GM18519 (cell line): ENCODE results near the gene FAM50A.

Experiments
- ATAC-seq: cut with Tn5 transposase; IDR thresholded peaks from one replicate; pipeline ENCODE4 v1.9.1; 2021; ENCODE audit warnings: mild to moderate bottlenecking, moderate library complexity; ENCODE audit not compliant: unreplicated experiment, low FRiP score

FAM50A gene

DNA sequence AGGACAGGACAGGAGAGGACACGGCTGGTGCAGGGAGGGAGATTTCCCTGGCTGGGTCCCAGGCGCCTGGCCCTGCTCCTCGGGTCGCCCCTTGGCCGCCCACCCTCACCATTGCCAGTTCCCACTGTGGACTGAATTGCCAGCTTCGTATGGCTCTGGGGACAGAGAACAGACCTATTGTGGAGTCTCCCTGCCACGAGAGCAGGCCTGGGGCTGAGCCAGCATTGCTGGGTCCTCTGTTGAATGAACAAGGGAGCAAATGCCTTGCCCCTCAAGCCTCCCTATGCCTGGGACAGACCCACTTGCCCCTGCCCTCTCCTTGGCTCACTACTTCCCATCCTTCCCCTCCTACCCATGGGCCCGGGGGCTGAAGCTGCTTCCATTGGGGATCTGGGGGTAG, 18.5 kb downstream of the FAM50A start:
- ATAC-seq = no peak

DNA sequence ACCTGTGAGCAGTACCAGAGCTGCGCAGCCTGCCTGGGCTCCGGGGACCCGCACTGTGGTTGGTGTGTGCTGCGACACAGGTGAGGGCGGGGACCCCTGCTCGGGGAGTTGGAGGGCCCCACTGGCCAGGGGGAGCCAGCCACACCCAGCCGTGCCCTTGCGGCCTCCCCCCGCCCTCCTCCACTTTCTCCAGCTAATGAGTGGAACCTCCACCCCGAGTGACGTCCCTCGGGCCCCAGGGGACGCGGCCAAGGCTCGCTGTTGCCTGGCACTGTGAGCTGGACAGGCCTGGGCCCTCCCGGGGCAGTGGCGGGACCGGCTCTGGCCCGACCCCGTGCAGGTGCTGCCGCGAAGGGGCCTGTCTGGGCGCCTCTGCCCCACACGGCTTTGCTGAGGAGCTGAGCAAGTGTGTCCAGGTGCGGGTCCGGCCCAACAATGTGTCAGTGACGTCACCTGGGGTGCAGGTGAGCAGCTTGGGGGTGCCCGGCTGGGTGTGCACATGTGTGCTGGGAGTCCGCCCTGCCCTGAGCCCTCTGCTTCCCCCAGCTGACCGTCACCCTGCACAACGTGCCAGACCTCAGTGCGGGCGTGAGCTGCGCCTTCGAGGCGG, 19.8 kb downstream of the FAM50A start:
- no peak for ATAC-seq

DNA sequence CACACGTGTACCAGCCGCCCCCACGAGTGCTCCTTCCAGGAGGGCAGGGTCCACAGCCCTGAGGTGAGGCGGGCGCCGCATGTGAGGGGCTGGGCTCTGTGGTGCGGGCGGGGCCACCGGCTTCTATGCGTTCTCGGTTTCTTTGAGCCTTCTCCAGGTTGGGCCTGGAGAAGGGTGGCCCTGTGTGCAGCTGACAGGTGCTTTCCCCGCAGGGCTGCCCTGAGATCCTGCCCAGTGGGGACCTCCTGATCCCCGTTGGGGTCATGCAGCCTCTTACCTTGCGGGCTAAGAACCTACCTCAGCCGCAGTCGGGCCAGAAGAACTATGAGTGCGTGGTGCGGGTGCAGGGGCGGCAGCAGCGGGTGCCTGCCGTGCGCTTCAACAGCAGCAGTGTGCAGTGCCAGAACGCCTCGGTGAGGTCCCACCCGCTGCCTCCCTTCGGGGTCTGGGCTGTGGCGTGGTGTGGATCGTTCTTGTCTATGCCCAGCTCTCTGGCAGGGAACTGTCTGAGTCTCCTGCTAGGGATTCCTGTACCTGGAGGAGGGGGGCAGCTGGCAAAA, 20.9 kb downstream of the FAM50A start:
- no peak for ATAC-seq

DNA sequence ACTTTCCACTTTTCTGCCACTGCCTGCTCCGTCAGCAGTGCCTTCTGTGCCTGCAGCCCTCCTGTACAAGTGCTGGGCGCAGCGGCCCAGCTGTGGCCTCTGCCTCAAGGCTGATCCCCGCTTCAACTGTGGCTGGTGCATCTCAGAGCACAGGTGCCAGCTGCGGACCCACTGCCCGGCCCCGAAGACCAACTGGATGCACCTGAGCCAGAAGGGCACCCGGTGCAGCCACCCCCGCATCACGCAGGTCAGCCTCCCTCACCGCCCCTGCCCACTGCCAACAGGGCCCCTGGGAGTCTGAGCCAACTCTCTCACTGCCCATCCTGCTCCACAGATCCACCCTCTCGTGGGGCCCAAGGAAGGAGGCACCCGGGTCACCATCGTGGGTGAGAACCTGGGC, 21.7 kb downstream of the FAM50A start:
- ATAC-seq = no peak

DNA sequence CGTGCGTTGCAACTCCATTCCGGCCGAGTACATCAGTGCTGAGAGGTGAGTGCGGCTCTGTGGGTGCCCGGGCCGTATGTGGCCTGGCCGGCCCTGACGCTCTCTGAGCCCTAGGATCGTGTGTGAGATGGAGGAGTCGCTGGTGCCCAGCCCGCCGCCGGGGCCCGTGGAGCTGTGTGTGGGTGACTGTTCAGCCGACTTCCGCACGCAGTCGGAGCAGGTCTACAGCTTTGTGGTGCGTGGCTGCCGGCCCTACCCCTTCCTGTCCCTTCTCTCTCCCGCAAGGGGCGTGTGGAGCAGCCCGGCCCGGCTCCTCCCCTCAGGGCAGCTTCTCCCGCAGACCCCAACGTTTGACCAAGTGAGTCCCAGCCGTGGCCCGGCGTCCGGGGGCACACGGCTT, 22.1 kb downstream of the FAM50A start:
- no peak for ATAC-seq

DNA sequence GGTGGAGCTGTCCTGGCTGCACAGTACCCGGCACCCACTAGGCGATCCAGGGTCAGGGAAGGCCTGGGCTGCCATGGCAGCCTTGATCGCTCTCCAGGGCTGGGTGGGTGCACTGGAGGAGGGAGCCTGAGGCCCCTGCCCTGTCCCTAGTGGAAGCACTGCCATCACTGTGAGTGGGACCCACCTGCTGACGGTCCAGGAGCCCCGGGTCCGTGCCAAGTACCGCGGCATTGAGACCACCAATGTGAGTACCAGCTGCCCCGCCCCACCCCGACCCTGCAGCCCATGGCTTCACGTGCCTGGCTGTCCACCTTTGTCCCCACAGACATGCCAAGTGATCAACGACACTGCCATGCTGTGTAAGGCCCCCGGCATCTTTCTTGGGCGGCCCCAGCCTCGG, 23.0 kb downstream of the FAM50A start:
- ATAC-seq = no peak

DNA sequence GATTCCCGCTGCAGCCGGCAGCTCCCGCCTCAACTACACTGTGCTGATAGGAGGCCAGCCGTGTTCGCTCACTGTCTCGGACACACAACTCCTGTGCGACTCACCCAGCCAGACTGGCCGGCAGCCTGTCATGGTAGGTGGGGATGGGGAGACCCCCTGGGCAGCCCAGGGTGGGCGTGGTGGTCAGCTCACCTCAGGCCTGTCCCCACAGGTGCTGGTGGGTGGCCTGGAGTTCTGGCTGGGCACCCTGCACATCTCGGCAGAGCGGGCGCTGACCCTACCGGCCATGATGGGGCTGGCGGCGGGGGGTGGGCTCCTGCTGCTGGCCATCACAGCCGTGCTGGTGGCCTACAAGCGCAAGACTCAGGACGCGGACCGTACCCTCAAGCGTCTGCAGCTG, 23.6 kb downstream of the FAM50A start:
- no peak for ATAC-seq

DNA sequence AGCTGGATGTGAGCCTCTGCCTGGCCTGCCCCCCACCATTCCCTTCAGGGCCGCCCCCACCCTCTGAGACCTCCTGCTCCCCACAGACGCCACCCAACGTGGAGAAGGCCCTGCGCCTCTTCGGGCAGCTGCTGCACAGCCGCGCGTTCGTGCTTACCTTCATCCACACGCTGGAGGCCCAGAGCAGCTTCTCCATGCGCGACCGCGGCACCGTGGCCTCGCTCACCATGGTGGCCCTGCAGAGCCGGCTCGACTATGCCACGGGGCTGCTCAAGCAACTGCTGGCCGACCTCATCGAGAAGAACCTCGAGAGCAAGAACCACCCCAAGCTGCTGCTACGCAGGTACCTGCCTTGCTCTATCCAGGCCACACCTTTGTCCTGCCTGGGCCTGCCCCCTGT, 24.3 kb downstream of the FAM50A start:
- ATAC-seq = no peak

DNA sequence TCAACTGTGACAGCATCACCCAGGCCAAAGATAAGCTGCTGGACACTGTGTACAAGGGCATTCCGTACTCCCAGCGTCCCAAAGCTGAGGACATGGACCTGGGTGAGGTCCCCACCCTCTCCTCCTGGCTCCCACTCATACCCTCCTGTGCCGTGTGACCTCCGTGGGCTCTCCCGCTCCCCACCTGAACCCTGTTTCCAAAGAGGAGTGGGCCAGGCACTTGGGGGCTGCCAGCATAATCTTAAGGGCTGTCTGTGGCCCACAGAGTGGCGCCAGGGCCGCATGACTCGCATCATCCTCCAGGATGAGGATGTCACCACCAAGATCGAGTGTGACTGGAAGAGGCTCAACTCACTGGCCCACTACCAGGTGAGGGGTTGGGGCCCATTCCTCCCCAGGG, 25.2 kb downstream of the FAM50A start:
- no peak for ATAC-seq

DNA sequence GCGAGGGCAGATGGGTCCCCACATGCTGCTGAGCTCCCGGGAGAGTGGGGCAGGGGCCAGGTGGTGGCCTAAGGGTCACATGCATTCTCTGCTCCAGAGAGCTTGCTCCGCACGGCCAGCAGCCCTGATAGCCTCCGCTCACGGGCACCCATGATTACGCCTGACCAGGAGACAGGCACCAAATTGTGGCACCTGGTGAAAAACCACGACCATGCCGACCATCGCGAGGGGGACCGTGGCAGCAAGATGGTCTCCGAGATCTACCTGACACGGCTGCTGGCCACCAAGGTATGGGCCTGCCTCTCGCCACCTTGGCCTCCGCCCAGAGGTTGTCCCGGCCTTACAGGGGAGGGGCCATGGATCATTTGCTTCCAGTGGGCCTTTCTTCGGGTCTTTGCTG, 25.9 kb downstream of the FAM50A start:
- no peak for ATAC-seq

DNA sequence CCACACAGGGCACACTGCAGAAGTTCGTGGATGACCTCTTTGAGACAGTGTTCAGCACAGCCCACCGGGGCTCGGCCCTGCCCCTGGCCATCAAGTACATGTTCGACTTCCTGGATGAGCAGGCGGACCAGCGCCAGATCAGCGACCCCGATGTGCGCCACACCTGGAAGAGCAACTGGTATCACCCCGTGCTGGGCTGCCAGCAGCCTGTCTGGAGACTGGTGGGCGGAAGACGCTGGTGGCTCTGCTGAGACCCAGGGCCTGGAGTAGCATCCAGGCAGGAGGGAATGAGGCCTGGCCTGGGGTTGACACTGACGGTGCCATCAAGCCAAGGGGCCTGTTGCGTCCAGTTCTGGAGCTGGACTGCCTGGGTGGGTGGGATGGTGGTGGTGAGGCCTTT, 26.5 kb downstream of the FAM50A start:
- no peak for ATAC-seq

DNA sequence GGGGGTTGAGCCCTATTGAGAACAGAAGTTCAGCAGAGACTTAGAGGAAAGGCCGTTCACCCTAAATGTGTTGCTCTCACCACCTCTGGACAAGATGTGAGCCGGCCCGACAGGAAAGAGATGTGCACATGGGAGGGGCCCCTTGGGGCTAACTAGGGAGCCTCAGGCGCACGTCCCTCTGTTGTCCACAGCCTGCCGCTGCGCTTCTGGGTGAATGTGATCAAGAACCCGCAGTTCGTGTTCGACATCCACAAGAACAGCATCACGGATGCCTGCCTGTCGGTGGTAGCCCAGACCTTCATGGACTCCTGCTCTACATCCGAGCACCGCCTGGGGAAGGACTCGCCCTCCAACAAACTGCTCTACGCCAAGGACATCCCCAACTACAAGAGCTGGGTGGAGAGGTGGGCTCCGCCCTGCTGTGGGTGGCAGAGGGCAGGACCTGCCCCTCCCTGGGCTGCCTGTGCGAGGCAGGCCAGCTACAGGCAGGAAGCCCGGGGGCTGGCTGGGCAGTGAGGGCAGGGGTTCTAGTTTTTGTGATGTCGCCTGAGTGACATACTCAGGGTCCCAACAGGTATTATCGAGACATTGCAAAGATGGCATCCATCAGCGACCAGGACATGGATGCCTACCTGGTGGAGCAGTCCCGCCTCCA, 27.1 kb downstream of the FAM50A start:
- ATAC-seq = no peak

DNA sequence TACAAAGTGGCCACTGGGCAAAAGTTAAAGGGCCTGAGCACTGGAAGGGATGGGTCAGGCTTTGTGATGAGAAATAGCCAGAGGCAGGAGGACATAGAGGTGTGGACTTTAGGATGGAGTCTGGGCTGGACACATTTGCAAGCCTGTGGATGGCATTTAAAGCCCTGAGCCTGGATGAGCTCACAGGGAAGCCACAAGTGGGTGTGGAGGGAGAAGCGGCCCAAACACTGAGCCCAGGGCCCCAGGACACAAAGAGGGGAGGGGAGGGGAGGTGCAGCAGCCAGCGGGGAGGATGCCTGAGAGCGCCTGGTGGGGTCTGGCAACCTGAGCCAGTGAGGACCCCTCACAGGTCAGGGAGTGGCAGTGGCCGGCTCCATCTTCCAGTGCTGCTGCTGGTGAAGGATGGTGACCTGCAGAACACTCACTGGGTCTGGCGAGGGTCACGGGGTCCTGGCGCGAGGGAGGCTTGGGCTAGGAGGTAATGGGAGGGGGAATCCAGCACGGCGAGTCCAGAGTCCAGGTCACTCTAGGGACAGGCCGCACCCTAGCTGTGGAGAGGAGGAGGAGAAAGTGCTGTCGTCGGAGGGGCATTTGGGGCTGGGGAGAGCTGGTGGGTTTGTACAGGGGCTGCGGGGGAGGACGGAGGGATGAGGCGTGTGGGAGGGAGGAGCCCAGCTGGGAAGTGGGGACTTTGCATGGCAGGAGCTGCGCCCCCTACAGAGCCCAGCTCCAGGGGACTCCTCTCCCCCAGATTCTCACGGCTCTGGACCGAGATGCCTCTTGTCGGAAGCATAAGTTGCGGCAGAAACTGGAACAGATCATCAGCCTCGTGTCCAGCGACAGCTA, 28.1 kb downstream of the FAM50A start:
- ATAC-seq = no peak

DNA sequence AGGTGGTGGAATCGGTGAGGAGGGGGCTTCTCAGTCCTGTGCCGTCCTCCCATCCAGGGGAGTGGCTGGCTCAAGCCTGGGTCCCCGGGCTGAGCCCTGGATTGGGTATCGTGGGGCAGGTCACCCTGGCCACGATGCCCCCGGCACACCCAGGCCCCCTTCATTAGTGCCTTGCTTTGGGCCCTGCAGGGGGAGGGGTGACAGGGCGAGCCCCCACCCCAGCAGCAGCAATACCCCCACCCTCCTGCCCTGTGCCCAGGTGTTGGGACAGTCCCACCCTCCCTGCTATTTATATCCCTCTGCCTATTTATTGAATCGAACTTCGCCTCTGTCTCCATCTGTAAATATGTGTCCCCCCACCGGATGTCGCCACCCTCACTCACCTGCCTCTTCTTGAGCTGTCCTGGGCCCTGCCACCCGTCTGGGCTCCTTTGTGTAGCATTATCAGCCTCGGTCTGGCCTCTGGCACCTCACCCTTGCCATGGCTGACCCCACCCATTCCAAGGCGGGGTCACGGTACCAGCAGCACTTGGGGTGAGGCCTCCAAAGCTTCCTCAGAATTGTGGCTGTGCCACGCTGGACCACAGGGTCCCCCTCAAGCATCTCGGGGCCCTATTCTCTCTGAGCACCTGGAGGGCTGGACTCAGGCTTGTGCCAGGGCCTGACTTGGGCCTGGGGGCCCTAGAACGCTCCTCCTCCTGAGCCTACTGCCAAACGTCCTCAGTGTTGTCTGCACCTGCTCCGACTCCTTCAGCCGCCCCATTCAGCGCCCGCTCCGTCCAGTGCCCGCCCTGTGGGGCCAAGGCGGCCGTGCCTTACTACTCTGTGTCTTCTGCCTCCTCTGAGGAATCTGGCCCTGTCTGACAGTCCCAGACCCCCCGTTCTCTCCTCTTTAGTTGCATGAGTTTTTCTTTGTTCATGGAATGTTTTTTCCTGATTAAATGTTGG, 29.0 kb downstream of the FAM50A start:
- no peak for ATAC-seq

DNA sequence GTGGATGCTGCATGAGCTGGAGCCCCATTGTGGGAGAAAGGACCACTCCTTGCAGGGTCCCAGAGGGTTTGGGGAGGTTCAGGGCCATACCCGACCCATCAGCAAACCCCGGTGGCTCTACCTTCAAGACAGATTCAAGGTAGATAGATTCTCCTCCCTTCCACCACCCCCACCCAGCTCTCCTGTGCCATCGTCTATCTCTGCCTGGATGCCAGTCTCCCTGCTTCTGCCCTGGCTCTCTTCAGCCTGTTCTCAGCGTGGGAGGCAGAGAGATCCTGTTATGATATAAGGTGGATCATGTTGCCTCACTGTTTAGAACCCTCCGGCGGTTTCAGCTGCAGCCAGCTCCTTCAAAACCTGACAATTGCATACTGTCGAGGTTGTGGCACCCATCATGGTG, 29.7 kb downstream of the FAM50A start:
- no peak for ATAC-seq

DNA sequence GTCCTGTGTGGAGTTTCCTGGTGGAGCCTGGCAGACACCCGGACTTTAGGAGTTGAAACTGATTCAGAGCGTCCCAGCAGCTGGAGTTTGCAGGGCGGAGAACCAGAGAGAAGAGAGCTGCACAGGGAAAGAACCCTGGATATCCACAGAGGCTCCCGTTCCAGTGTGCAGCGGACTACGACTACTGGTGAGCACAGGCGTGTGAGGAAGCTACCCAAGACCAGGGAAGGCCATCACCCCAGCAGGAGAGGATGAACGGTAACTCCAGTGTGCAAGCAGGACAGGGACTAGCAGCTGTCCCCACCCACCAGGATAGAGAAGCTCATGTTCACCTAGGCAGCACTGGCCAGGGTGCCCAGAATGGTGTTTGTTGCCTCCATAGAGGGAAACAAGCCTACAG, 32.9 kb downstream of the FAM50A start:
- ATAC-seq = no peak

DNA sequence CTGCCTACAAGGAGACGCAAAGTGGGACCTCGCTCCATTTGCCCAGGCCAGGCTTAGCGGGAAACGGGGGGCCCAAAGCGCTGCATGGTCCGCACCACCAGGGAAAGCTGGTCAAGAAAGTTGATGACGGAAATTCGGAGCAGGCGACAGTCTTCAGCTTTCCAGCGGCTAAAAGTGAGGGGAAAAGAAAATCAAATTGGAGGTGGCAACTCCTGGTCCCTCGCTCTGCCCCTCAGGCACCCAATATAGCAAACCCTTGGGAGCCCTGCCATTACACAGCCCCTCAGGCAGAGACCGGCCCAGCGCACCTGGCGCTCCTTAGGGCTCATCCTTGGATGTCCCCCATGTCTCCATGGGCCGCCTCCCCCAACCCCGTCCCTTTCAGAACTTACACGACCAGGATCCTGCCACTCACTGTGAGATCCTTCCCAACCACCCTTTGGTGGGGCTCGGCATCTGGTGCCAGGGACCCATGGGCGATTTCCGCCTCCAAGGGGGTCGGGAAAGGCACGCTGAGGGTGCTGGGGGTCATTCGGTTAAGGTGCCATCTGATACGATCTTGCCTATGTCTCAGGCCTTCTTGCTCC, 34.0 kb downstream of the FAM50A start:
- no peak for ATAC-seq

DNA sequence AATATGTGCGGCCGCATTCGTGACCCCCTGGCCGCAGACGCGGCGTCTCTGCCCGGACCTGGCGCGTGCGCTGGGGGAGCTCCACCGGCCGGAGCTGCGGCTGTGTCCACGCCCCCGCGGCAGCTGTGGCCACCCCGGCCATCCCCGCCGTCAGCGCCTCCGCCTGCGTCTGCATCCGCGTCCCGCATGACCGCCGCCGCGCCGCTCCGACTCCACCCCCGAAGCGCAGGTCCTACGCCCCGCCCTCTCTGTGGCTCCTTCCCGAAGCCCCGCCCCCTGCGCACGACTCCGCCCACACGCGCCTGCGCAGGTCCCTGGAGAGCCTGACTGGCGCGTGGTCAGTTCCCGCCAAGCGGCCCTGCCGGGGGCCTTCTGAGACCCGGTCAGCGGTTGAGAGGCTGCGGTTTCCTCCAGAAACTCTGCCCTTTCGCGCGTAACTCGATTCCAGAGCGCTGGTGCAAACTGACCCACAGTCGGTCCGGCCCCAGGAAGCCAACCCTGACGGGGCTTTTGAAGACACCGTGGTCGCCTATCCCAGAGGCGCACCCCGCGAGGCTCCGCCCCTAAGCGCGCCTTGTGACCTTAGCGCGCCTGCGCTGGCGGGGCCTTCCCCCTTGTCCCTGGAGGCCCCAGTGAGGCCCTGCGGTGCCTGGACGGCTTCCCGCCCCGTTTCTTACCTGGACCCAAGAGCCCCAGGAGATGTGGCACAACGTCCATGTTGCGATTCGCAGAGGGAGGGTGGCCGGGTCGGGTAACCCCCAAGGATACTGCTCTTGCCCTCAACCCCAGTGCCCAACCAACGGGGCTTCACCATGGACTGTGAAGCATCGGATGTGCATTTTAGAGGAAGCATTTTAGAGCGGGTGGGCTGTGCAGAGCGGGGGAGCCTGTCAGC, 35.0 kb downstream of the FAM50A start, which contains the start of gene LAGE3:
TSS of gene LAGE3 (minus strand) at position 554 of the 895 bp plus-strand sequence. CDS start at position 188, 366 bp downstream.
- peak; percentile 68 for ATAC-seq

DNA sequence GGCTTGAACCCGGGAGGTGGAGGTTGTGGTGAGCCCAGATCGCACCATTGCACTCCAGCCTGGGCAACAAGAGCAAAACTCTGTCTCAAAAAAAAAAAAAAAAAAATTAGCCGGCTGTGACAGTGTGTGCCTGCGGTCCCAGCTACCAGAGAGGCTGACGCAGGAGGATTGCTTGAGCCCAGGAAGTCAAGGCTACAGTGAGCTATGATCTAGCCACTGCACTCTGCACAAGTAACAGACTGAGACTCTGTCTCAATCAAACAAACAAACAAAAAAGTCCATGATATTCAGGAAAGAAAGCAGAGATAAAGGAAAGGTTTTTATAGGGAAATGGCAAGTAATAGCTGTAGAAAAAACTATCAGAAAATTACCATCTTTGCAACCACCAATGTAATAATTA, 37.3 kb downstream of the FAM50A start:
- ATAC-seq = no peak
